CD4-positive, CD25-positive, alpha-beta regulatory T cell (primary cell): ENCODE measurements around the gene PPP1R27. TPM values are rescaled to one million over a fixed set of nuclear protein-coding genes. Genes with fewer than 3 reads are reported as not detected.

Experiments used
- ATAC-seq, 2 donors: fragments of 150-1000 bp; cut with Tn5 transposase; one replicate each; pipeline ENCODE4 v1.10.0; 2021; ENCODE audit warnings: low read depth in 2 of 2, moderate number of reproducible peaks in 2 of 2, moderate library complexity in 1 of 2
- DNase-seq, 3 donors: peaks; one replicate each; pipeline versions ENCODE4 v3.0.0 to v3.0.0-alpha.2; 2012 to 2022; ENCODE audit warnings: mixed read lengths in 1 of 3
- H3K27ac ChIP-seq: one replicate; pipeline ENCODE4 v1.7.0; 2013; ENCODE audit warnings: mild to moderate bottlenecking, low read length; ENCODE audit not compliant: insufficient read depth, poor library complexity, severe bottlenecking
- H3K27me3 ChIP-seq: one replicate; pipeline ENCODE4 v1.7.0; 2013; ENCODE audit warnings: low read length; ENCODE audit not compliant: control insufficient read depth, insufficient read depth
- H3K36me3 ChIP-seq: one replicate; pipeline ENCODE4 v1.7.0; 2013; ENCODE audit warnings: mild to moderate bottlenecking, low read length, moderate library complexity; ENCODE audit not compliant: control insufficient read depth, insufficient read depth
- H3K4me1 ChIP-seq: 2 replicates; pipeline ENCODE4 v1.7.0; 2013; ENCODE audit warnings: mild to moderate bottlenecking, low read length; ENCODE audit not compliant: insufficient read depth, control insufficient read depth, poor library complexity, severe bottlenecking
- H3K4me3 ChIP-seq: one replicate; pipeline ENCODE4 v1.7.0; 2013; ENCODE audit warnings: low read depth, mild to moderate bottlenecking, low read length, moderate library complexity
- H3K9me3 ChIP-seq, 2 experiments: 1 replicate in 1 of 2; 2 replicates in 1 of 2; pipeline ENCODE4 v1.7.0; 2013; ENCODE audit warnings: low read length in 2 of 2, mild to moderate bottlenecking in 1 of 2, moderate library complexity in 1 of 2; ENCODE audit not compliant: control insufficient read depth in 2 of 2
- H3K27ac Mint-ChIP-seq, 3 donors: one replicate each; pipeline ENCODE4 v1.8.0; 2020 to 2022; ENCODE audit warnings: mild to moderate bottlenecking in 3 of 3, mixed read lengths in 3 of 3, moderate library complexity in 2 of 3
- H3K27me3 Mint-ChIP-seq: one replicate; pipeline ENCODE4 v1.8.0; 2022; ENCODE audit warnings: mild to moderate bottlenecking, mixed read lengths
- H3K36me3 Mint-ChIP-seq: one replicate; pipeline ENCODE4 v1.8.0; 2020; ENCODE audit warnings: mixed read lengths
- H3K4me1 Mint-ChIP-seq, 4 donors: one replicate each; pipeline ENCODE4 v1.8.0; 2020 to 2022; ENCODE audit warnings: mixed read lengths in 4 of 4, mild to moderate bottlenecking in 1 of 4
- H3K4me3 Mint-ChIP-seq, 4 donors: one replicate each; pipeline ENCODE4 v1.8.0; 2020 to 2022; ENCODE audit warnings: mild to moderate bottlenecking in 4 of 4, mixed read lengths in 4 of 4, moderate library complexity in 3 of 4
- H3K9me3 Mint-ChIP-seq, 7 donors: one replicate each; pipeline ENCODE4 v1.8.0; 2020 to 2022; ENCODE audit warnings: mixed read lengths in 7 of 7, mild to moderate bottlenecking in 3 of 7, moderate library complexity in 2 of 7
- polyA plus RNA-seq, 4 donors: library from polyadenylated mRNA; unstranded; fragments of 300-500 nt; fragmentation: Illumina TruSeq; gene quantifications; one replicate each; pipeline ENCODE4 v1.2.3, GENCODE V29; 2021
- total RNA-seq: library from RNA; stranded (reverse); gene quantifications from one replicate; pipeline ENCODE4 v1.2.3, GENCODE V29; 2022

Gene PPP1R27
- total and polyA plus RNA-seq, 5 donors from 2014 or later, result not detected

DNA sequence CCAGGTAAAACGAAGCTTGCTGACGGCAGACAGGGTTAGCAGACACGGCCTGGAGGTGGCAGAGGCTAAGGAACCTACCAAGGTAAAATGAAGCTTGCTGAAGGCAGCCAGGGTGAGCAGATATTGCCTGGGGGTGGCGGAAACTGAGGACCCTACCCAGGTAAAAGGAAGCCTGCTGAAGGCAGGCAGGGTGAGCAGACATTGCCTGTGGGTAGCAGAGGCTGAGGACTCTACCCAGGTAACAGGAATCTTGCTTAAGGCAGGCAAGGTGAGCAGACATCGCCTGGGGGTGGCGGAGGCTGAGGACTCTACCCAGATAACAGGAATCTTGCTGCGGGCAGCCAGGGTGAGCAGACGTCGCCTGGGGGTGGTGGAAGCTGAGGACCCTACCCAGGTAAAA lies 33.5 kb downstream of the PPP1R27 start:
- H3K27ac ChIP-seq, result no peak overlapping the region

DNA sequence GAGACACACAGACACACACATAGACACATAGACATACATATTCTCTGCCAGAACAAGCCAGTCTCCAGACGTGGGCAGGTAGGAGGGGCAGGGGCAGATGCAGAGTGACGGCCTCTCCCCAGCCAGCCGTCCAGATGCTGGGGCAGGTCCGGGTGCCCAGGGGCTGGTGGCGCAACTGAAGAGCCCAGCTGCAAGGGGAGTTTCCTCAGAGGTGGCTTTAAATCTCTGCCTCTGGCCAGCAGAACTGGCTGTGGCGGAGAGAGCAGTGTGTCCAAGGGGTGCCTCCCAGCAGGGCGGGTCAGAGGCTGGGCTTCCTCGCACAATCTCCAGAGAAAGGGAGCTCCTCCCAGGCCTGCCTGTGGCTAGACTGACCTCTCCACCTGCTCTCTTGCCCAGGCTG lies 40.3 kb downstream of the PPP1R27 start:
- DNase-seq (no peak), ATAC-seq (no peak)
- Mint-ChIP-seq H3K9me3 (no peaks in the 10 kb centered on the region), H3K4me3 (no peak overlapping the region), H3K27ac (no peak overlapping the region), H3K4me1 (no peaks in the 10 kb centered on the region), H3K27me3 (peaks cover 8% of the 10 kb centered on the region), H3K36me3 (no peaks in the 10 kb centered on the region)
- H3K27ac ChIP-seq, result no peak overlapping the region
- H3K4me1 ChIP-seq, result no peaks in the 10 kb centered on the region
- H3K9me3 ChIP-seq, result no peaks in the 10 kb centered on the region
- no peak overlapping the region for H3K4me3 ChIP-seq
- no peaks in the 10 kb centered on the region for H3K36me3 ChIP-seq
- H3K27me3 ChIP-seq, result peaks cover 2% of the 10 kb centered on the region

More for the DNA sequence above, 33.5 kb downstream of the PPP1R27 start:
- DNase-seq (no peak), ATAC-seq (no peak)
- no peaks in the 10 kb centered on the region for H3K27me3 ChIP-seq
- no peak overlapping the region for H3K27ac Mint-ChIP-seq
- no peak overlapping the region for H3K4me3 ChIP-seq
- H3K9me3 ChIP-seq, result no peaks in the 10 kb centered on the region
- no peaks in the 10 kb centered on the region for H3K36me3 Mint-ChIP-seq
- H3K27me3 Mint-ChIP-seq, result peaks cover 39% of the 10 kb centered on the region
- H3K36me3 ChIP-seq, result no peaks in the 10 kb centered on the region
- no peaks in the 10 kb centered on the region for H3K9me3 Mint-ChIP-seq
- no peak overlapping the region for H3K4me3 Mint-ChIP-seq
- H3K4me1 ChIP-seq, result peaks cover 8% of the 10 kb centered on the region
- H3K4me1 Mint-ChIP-seq, result peaks cover 0 to 4% (median 2%) of the 10 kb centered on the region in 4 donors

DNA sequence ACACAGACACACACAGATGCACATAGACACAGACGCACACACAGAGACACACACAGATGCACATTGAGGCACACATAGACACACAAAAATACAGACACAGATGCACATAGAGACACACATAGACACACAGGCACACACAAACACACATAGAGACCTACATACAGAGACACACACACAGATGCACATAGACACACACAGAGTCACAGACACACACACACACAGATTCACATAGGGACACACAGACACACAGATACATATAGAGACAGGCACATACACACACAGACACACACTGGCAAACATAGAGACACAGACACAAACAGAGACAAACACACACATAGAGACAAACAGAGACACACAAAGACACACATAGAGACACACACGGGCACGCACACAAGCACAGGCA lies 40.8 kb downstream of the PPP1R27 start:
- Mint-ChIP-seq H3K4me3 (no peak overlapping the region), H3K9me3 (no peaks in the 10 kb centered on the region), H3K4me1 (no peaks in the 10 kb centered on the region), H3K36me3 (no peaks in the 10 kb centered on the region), H3K27me3 (peaks cover 4% of the 10 kb centered on the region), H3K27ac (no peak overlapping the region)
- ATAC-seq (no peak), DNase-seq (no peak)
- Histone ChIP-seq H3K27ac (no peak overlapping the region), H3K4me1 (no peaks in the 10 kb centered on the region), H3K27me3 (peaks cover 2% of the 10 kb centered on the region), H3K4me3 (no peak overlapping the region), H3K9me3 (no peaks in the 10 kb centered on the region), H3K36me3 (no peaks in the 10 kb centered on the region)

DNA sequence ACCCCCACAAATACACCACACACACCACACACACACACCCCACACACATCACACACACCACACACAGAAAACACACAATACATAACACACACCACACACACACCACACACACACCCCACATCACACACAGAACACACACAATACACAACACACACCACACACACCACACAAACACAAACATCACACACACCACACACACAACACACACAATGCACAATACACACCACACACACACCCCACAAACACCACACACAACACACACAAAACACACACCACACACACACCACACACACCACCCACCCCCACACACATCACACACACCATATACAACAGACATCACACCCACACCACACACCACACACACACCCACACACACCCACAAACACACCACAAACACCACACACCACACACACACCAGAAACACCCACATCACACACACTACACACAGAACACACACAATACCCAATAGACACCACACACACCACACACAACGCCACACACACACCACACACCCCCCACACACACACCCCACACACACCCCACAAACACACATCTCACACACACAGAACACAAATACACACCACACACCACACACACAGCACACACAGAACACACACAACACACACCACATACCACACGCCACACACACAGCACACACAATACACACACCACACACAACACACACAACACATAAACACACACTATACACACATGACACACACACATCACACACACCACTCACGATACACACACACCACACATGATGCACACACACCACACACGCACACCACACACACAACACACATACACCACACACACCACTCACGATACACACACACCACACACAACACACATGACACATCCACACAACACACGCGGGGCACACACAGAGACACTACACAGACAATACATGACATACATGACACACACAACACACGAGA lies 41.9 kb downstream of the PPP1R27 start:
- ATAC-seq (no peak), DNase-seq (no peak)
- Histone ChIP-seq H3K9me3 (no peaks in the 10 kb centered on the region), H3K27ac (no peak overlapping the region), H3K4me1 (no peaks in the 10 kb centered on the region), H3K36me3 (no peaks in the 10 kb centered on the region), H3K4me3 (no peak overlapping the region), H3K27me3 (peaks cover 2% of the 10 kb centered on the region)
- peaks cover 4% of the 10 kb centered on the region for H3K27me3 Mint-ChIP-seq
- H3K27ac Mint-ChIP-seq, result no peak overlapping the region
- H3K9me3 Mint-ChIP-seq, result no peaks in the 10 kb centered on the region
- H3K4me1 Mint-ChIP-seq, result no peaks in the 10 kb centered on the region
- H3K36me3 Mint-ChIP-seq, result no peaks in the 10 kb centered on the region
- no peak overlapping the region for H3K4me3 Mint-ChIP-seq

Other genes starting within 250 kb of the PPP1R27 start
- gene NPLOC4, start 197.9 kb downstream of the PPP1R27 start, total RNA-seq, result 103 TPM
- gene NPLOC4, start 197.9 kb downstream of the PPP1R27 start, polyA plus RNA-seq, result 10 to 100 TPM; 48.6 to 53.1 (median 51.0) TPM
- not detected for gene TSPAN10, start 197.9 kb downstream of the PPP1R27 start, total RNA-seq
- gene TSPAN10, start 197.9 kb downstream of the PPP1R27 start, polyA plus RNA-seq, result under 1 TPM in 3 of 4 donors, not detected in 1; 0.21 to 0.70 (median 0.24) TPM
- gene PDE6G, start 178.5 kb downstream of the PPP1R27 start, total RNA-seq, result 0.67 TPM
- gene PDE6G, start 178.5 kb downstream of the PPP1R27 start, polyA plus RNA-seq, result 1 to 10 TPM in 2 of 4 donors, under 1 TPM in 1, not detected in 1; 0.94 to 1.4 (median 1.1) TPM
- 37.7 TPM for gene OXLD1, start 168.4 kb downstream of the PPP1R27 start, total RNA-seq
- 100 to 1,000 TPM in 1 of 4 donors, 10 to 100 TPM in 3; 78.4 to 108 (median 84.2) TPM for gene OXLD1, start 168.4 kb downstream of the PPP1R27 start, polyA plus RNA-seq
- 30.4 TPM for gene CCDC137, start 168.3 kb downstream of the PPP1R27 start, total RNA-seq
- 10 to 100 TPM; 10.2 to 14.3 (median 12.0) TPM for gene CCDC137, start 168.3 kb downstream of the PPP1R27 start, polyA plus RNA-seq
- 34.7 TPM for gene ARL16, start 151.3 kb downstream of the PPP1R27 start, total RNA-seq
- gene ARL16, start 151.3 kb downstream of the PPP1R27 start, polyA plus RNA-seq, result 10 to 100 TPM; 24.7 to 27.7 (median 26.3) TPM
- gene HGS, start 151.0 kb downstream of the PPP1R27 start, total RNA-seq, result 148 TPM
- 10 to 100 TPM; 23.4 to 30.5 (median 27.7) TPM for gene HGS, start 151.0 kb downstream of the PPP1R27 start, polyA plus RNA-seq
- 18.5 TPM for gene MRPL12, start 131.7 kb downstream of the PPP1R27 start, total RNA-seq
- gene MRPL12, start 131.7 kb downstream of the PPP1R27 start, polyA plus RNA-seq, result 10 to 100 TPM; 45.1 to 49.2 (median 47.2) TPM
- 2.5 TPM for gene SLC25A10, start 122.8 kb downstream of the PPP1R27 start, total RNA-seq
- 1 to 10 TPM; 3.4 to 4.3 (median 3.7) TPM for gene SLC25A10, start 122.8 kb downstream of the PPP1R27 start, polyA plus RNA-seq
- not detected for gene GCGR, start 30.9 kb downstream of the PPP1R27 start, total RNA-seq
- gene GCGR, start 30.9 kb downstream of the PPP1R27 start, polyA plus RNA-seq, result not detected
- 59.9 TPM for gene MCRIP1, start 1.8 kb downstream of the PPP1R27 start, total RNA-seq
- gene MCRIP1, start 1.8 kb downstream of the PPP1R27 start, polyA plus RNA-seq, result 10 to 100 TPM; 58.1 to 93.2 (median 77.1) TPM
- 231 TPM for gene P4HB, start 25.5 kb upstream of the PPP1R27 start, total RNA-seq
- 100 to 1,000 TPM; 186 to 216 (median 207) TPM for gene P4HB, start 25.5 kb upstream of the PPP1R27 start, polyA plus RNA-seq
- 578 TPM for gene ARHGDIA, start 36.3 kb upstream of the PPP1R27 start, total RNA-seq
- gene ARHGDIA, start 36.3 kb upstream of the PPP1R27 start, polyA plus RNA-seq, result 100 to 1,000 TPM in 2 of 4 donors, 10 to 100 TPM in 2; 91.4 to 141 (median 99.4) TPM
- 90.9 TPM for gene ALYREF, start 56.5 kb upstream of the PPP1R27 start, total RNA-seq
- gene ALYREF, start 56.5 kb upstream of the PPP1R27 start, polyA plus RNA-seq, result 10 to 100 TPM; 24.8 to 57.6 (median 39.6) TPM
- gene ANAPC11, start 56.7 kb upstream of the PPP1R27 start, total RNA-seq, result 44.4 TPM
- 100 to 1,000 TPM; 262 to 331 (median 290) TPM for gene ANAPC11, start 56.7 kb upstream of the PPP1R27 start, polyA plus RNA-seq
- not detected for gene NPB, start 67.2 kb upstream of the PPP1R27 start, total RNA-seq
- gene NPB, start 67.2 kb upstream of the PPP1R27 start, polyA plus RNA-seq, result under 1 TPM in 1 of 4 donors, not detected in 3; 0.10 TPM
- 28.6 TPM for gene PCYT2, start 76.3 kb upstream of the PPP1R27 start, total RNA-seq
- 10 to 100 TPM; 25.6 to 30.9 (median 26.8) TPM for gene PCYT2, start 76.3 kb upstream of the PPP1R27 start, polyA plus RNA-seq
- gene SIRT7, start 83.1 kb upstream of the PPP1R27 start, total RNA-seq, result 78.1 TPM
- gene SIRT7, start 83.1 kb upstream of the PPP1R27 start, polyA plus RNA-seq, result 10 to 100 TPM; 35.9 to 43.8 (median 41.7) TPM
- gene MAFG, start 92.7 kb upstream of the PPP1R27 start, total RNA-seq, result 14.3 TPM
- gene MAFG, start 92.7 kb upstream of the PPP1R27 start, polyA plus RNA-seq, result 1 to 10 TPM; 2.2 to 3.0 (median 2.6) TPM
- 1.1 TPM for gene PYCR1, start 102.2 kb upstream of the PPP1R27 start, total RNA-seq
- 1 to 10 TPM in 2 of 4 donors, under 1 TPM in 2; 0.54 to 2.2 (median 1.1) TPM for gene PYCR1, start 102.2 kb upstream of the PPP1R27 start, polyA plus RNA-seq
- not detected for gene MYADML2, start 112.2 kb upstream of the PPP1R27 start, total RNA-seq
- gene MYADML2, start 112.2 kb upstream of the PPP1R27 start, polyA plus RNA-seq, result not detected
- gene NOTUM, start 126.1 kb upstream of the PPP1R27 start, total RNA-seq, result not detected
- gene NOTUM, start 126.1 kb upstream of the PPP1R27 start, polyA plus RNA-seq, result under 1 TPM in 2 of 4 donors, not detected in 2; 0.09 to 0.17 TPM
- gene ASPSCR1, start 142.6 kb upstream of the PPP1R27 start, total RNA-seq, result 41.4 TPM
- 10 to 100 TPM; 25.2 to 29.4 (median 28.2) TPM for gene ASPSCR1, start 142.6 kb upstream of the PPP1R27 start, polyA plus RNA-seq
- 31.4 TPM for gene CENPX, start 187.8 kb upstream of the PPP1R27 start, total RNA-seq
- gene CENPX, start 187.8 kb upstream of the PPP1R27 start, polyA plus RNA-seq, result 10 to 100 TPM; 43.8 to 66.4 (median 65.0) TPM
- gene LRRC45, start 188.3 kb upstream of the PPP1R27 start, total RNA-seq, result 16.6 TPM
- gene LRRC45, start 188.3 kb upstream of the PPP1R27 start, polyA plus RNA-seq, result 1 to 10 TPM; 3.9 to 7.7 (median 6.0) TPM
- gene RAC3, start 196.6 kb upstream of the PPP1R27 start, total RNA-seq, result 3.6 TPM
- gene RAC3, start 196.6 kb upstream of the PPP1R27 start, polyA plus RNA-seq, result under 1 TPM in 1 of 4 donors, not detected in 3; 0.26 TPM
- 96.9 TPM for gene DCXR, start 202.6 kb upstream of the PPP1R27 start, total RNA-seq
- gene DCXR, start 202.6 kb upstream of the PPP1R27 start, polyA plus RNA-seq, result 100 to 1,000 TPM; 125 to 150 (median 131) TPM
- 35.1 TPM for gene RFNG, start 216.8 kb upstream of the PPP1R27 start, total RNA-seq
- gene RFNG, start 216.8 kb upstream of the PPP1R27 start, polyA plus RNA-seq, result 1 to 10 TPM; 3.2 to 5.6 (median 4.4) TPM
- 87.5 TPM for gene GPS1, start 216.8 kb upstream of the PPP1R27 start, total RNA-seq
- 100 to 1,000 TPM; 128 to 170 (median 162) TPM for gene GPS1, start 216.8 kb upstream of the PPP1R27 start, polyA plus RNA-seq
- gene DUS1L, start 230.8 kb upstream of the PPP1R27 start, total RNA-seq, result 128 TPM
- 10 to 100 TPM; 49.3 to 91.5 (median 62.3) TPM for gene DUS1L, start 230.8 kb upstream of the PPP1R27 start, polyA plus RNA-seq